Measurements from ENCODE around the gene FPR3. TPM values are rescaled to one million over a fixed set of nuclear protein-coding genes. Genes with fewer than 3 reads are reported as not detected.
A peak's percentile ranks its signal among the peaks of the same experiment; 100 is the strongest.

FPR3 gene
- total and polyA plus RNA-seq, 9 of the 15 experiments (the other 6 are each of a cell fraction or from before 2014, with no cell fraction given), result 0.08 to 0.51 (median 0.22) TPM; not detected in 1

GRCh38 chr19:51786646-51787494 lies 8.1 kb upstream of the FPR3 start (continued):
- TF ChIP-seq ZMIZ1 (IDR thresholded peaks at IDR 0.05; ENCODE audit: low read depth in 2 of 2, low read length in 2 of 2) (no peak), ZEB2 (IDR thresholded peaks at IDR 0.05) (no peak), KDM2B (CRISPR knock-in tag; IDR thresholded peaks at IDR 0.05) (no peak), HMGN3 (IDR thresholded peaks at IDR 0.05; ENCODE audit: borderline replicate concordance, extremely low read depth, insufficient read length, low read depth, low read length) (no peak), RERE (CRISPR knock-in tag; IDR thresholded peaks at IDR 0.05; ENCODE audit: borderline replicate concordance) (no peak), RUNX1 (IDR thresholded peaks at IDR 0.05; ENCODE audit: low read depth) (no peak), HNRNPH1 (optimal IDR thresholded peaks at IDR 0.05; ENCODE audit: low read depth, low read length) (no peak), CBFA2T3 (IDR thresholded peaks at IDR 0.05) (no peak; the same call in 1 of the 2 replicates), FOXK1 (CRISPR knock-in tag; IDR thresholded peaks at IDR 0.05; ENCODE audit: borderline replicate concordance) (no peak), HBP1 (CRISPR knock-in tag; IDR thresholded peaks at IDR 0.05) (peak; percentile 92), MNT (conservative IDR thresholded peaks at IDR 0.05) (no peak)
